ENCODE data around the gene GATA2.

- TF ChIP-seq ARNTL (CRISPR knock-in tag; IDR thresholded peaks at IDR 0.05; ENCODE audit: borderline replicate concordance, low read depth) (no peak), RARB (CRISPR knock-in tag; IDR thresholded peaks at IDR 0.05) (no peak), CSRNP3 (CRISPR knock-in tag; IDR thresholded peaks at IDR 0.05) (no peak)
These were observed 7.5 kb downstream of the GATA2 start for GRCh38 chr3:128485282-128486204.

Data from SK-N-SH treated with all-trans-retinoic acid at 6 μM for 48 hours (cell line).